HepG2 (cell line): Measurements from ENCODE around the gene NOS1AP. TPM values are rescaled to one million over a fixed set of nuclear protein-coding genes. Genes with fewer than 3 reads are reported as not detected.
A peak's percentile ranks its signal among the peaks of the same experiment; 100 is the strongest.

Source experiments
- ATAC-seq: fragments of 200-7000 bp; cut with Tn5 transposase; 3 replicates; pipeline ENCODE4 v1.9.1; 2020; ENCODE audit warnings: mild to moderate bottlenecking, moderate library complexity
- BruUV-seq: library from RNA; stranded (reverse); fragments of 400-500 nt; replicated peaks from 2 replicates; lab custom pipeline; 2021; lab: Mats Ljungman, UMichigan
- CTCF ChIA-PET: fragments of 300-600 bp; formaldehyde crosslinking; extraction: SDS; loops from one replicate; lab custom pipeline; 2021; ENCODE audit warnings: low total read pairs, inconsistent platforms, low intra/inter-chr PET ratio; lab: Yijun Ruan, JAX
- POLR2A ChIA-PET: fragments of 350-600 bp; sonication (Branson Sonifier 250); formaldehyde crosslinking; loops from one replicate; lab custom pipeline; 2020; ENCODE audit warnings: antibody characterized with exemption, inconsistent platforms; lab: Yijun Ruan, JAX
- DNase-seq: peaks from one replicate; pipeline ENCODE4 v3.0.0-alpha.2; 2015; ENCODE audit warnings: low spot score
- FAIRE-seq: peaks from 3 replicates; lab custom pipeline; 2011; peaks lifted over from hg19 to GRCh38; lab: Jason Lieb, UNC
- H2AFZ ChIP-seq: one replicate; pipeline ENCODE4 v1.6.1; 2011; ENCODE audit warnings: low read length, inconsistent platforms
- H3K27ac ChIP-seq: fragments of 300-600 bp; 3 replicates; pipeline ENCODE4 v1.8.0; 2011; ENCODE audit warnings: mixed run types, mild to moderate bottlenecking, mixed read lengths, low read length, inconsistent platforms; ENCODE audit not compliant: insufficient read depth; ENCODE audit errors: extremely low read length
- H3K27me3 ChIP-seq, 2 experiments: fragments of 200-600 bp in 1 of 2; 2 replicates in 1 of 2; 3 replicates in 1 of 2; pipeline versions ENCODE4 v1.6.0 to v1.8.0; 2011; ENCODE audit warnings: low read length in 2 of 2, mild to moderate bottlenecking in 2 of 2, moderate library complexity in 2 of 2, inconsistent platforms in 1 of 2; ENCODE audit not compliant: insufficient read depth in 2 of 2, control insufficient read depth in 1 of 2
- H3K36me3 ChIP-seq, 2 experiments: fragments of 200-600 bp in 1 of 2; replicated peaks in 1 of 2; 2 replicates in 1 of 2; 3 replicates in 1 of 2; pipeline versions ENCODE4 v1.5.1 to v1.8.0; 2011; ENCODE audit warnings: low read length in 2 of 2, inconsistent platforms in 1 of 2; ENCODE audit not compliant: insufficient read depth in 2 of 2, control insufficient read depth in 1 of 2
- H3K4me1 ChIP-seq: 2 replicates; pipeline ENCODE4 v1.5.1; 2012; ENCODE audit warnings: low read length, inconsistent platforms; ENCODE audit not compliant: insufficient read depth
- H3K4me2 ChIP-seq: 2 replicates; pipeline ENCODE4 v1.6.0; 2011; ENCODE audit warnings: low read depth, low read length, inconsistent platforms
- H3K4me3 ChIP-seq, 3 experiments: fragments of 200-600 bp in 1 of 3; sonication (generic), shearing (Covaris generic) in 1 of 3; replicated peaks in 1 of 3; 2 replicates each; pipeline ENCODE4 v1.5.1; 2011 to 2016; ENCODE audit warnings: low read length in 3 of 3, inconsistent platforms in 2 of 3, low read depth in 2 of 3, mild to moderate bottlenecking in 2 of 3, control low read depth in 1 of 3, mixed read lengths in 1 of 3; ENCODE audit not compliant: insufficient read depth in 1 of 3
- H3K79me2 ChIP-seq: one replicate; pipeline ENCODE4 v1.6.1; 2011; ENCODE audit warnings: low read length, inconsistent platforms; ENCODE audit not compliant: insufficient read depth
- H3K9ac ChIP-seq: 2 replicates; pipeline ENCODE4 v1.6.0; 2011; ENCODE audit warnings: mild to moderate bottlenecking, low read depth, low read length, inconsistent platforms; ENCODE audit not compliant: insufficient read depth
- H3K9me3 ChIP-seq: 2 replicates; pipeline ENCODE4 v1.5.1; 2012; ENCODE audit warnings: mild to moderate bottlenecking, low read length
- H4K20me1 ChIP-seq: 2 replicates; pipeline ENCODE4 v1.6.0; 2011; ENCODE audit warnings: inconsistent platforms, mild to moderate bottlenecking, low read length, moderate library complexity; ENCODE audit not compliant: insufficient read depth
- BCL6 ChIP-seq: IDR thresholded peaks from 2 replicates; pipeline ENCODE4 v1.6.1; 2016; ENCODE audit warnings: missing genetic modification reagents, missing compliant biosample characterization
- ELF1 ChIP-seq: sonication (generic); formaldehyde crosslinking; IDR thresholded peaks from 2 replicates; pipeline ENCODE4 v1.4.0; 2020; ENCODE audit warnings: missing genetic modification reagents
- GMEB2 ChIP-seq: IDR thresholded peaks from 2 replicates; pipeline ENCODE4 v1.6.1; 2016; ENCODE audit warnings: missing biosample characterization, missing genetic modification reagents, low read depth
- GPN1 ChIP-seq: sonication (generic); formaldehyde crosslinking; IDR thresholded peaks from 2 replicates; pipeline ENCODE4 v1.5.1; 2020; ENCODE audit warnings: missing genetic modification reagents, borderline replicate concordance
- KLF15 ChIP-seq: sonication (generic); formaldehyde crosslinking; IDR thresholded peaks from 2 replicates; pipeline ENCODE4 v1.8.1; 2023; ENCODE audit warnings: borderline replicate concordance, mild to moderate bottlenecking, inconsistent platforms, missing genetic modification reagents, mixed read lengths
- MBNL3 ChIP-seq: fragments of 250-450 bp; sonication (Bioruptor Pico); conservative IDR thresholded peaks from 2 replicates; pipeline ENCODE4 v1.8.0; 2022; ENCODE audit warnings: mild to moderate bottlenecking, inconsistent platforms
- MYPOP ChIP-seq: sonication (generic); formaldehyde crosslinking; IDR thresholded peaks from 2 replicates; pipeline ENCODE4 v1.8.1; 2023; ENCODE audit warnings: mild to moderate bottlenecking, moderate library complexity, missing genetic modification reagents
- NFKB2 ChIP-seq: sonication (generic); formaldehyde crosslinking; IDR thresholded peaks from 2 replicates; pipeline ENCODE4 v1.4.0; 2020; ENCODE audit warnings: missing genetic modification reagents, borderline replicate concordance
- PAX8 ChIP-seq: sonication (generic); formaldehyde crosslinking; IDR thresholded peaks from 2 replicates; pipeline ENCODE4 v1.8.0; 2022; ENCODE audit warnings: mild to moderate bottlenecking, missing genetic modification reagents, borderline replicate concordance
- RFXAP ChIP-seq: sonication (generic); formaldehyde crosslinking; IDR thresholded peaks from 2 replicates; pipeline ENCODE4 v1.4.0; 2020; ENCODE audit warnings: missing genetic modification reagents, borderline replicate concordance
- SAP130 ChIP-seq: IDR thresholded peaks from 2 replicates; pipeline ENCODE4 v1.6.1; 2016; ENCODE audit warnings: low read depth
- SMC3 ChIP-seq: IDR thresholded peaks from 2 replicates; pipeline ENCODE4 v1.6.1; 2011; ENCODE audit warnings: low read length, improper control_type of control experiment
- SP4 ChIP-seq: sonication (generic); formaldehyde crosslinking; IDR thresholded peaks from 2 replicates; pipeline ENCODE4 v1.8.1; 2023; ENCODE audit warnings: mild to moderate bottlenecking, missing genetic modification reagents
- UBTF ChIP-seq: sonication (generic); formaldehyde crosslinking; IDR thresholded peaks from 2 replicates; pipeline ENCODE4 v1.4.0; 2020; ENCODE audit warnings: mild to moderate bottlenecking, missing genetic modification reagents
- XRCC5 ChIP-seq: fragments of 200-400 bp; formaldehyde crosslinking; optimal IDR thresholded peaks from 2 replicates; pipeline ENCODE3; 2017; ENCODE audit warnings: mild to moderate bottlenecking, low read length
- ZNF510 ChIP-seq: sonication (generic); formaldehyde crosslinking; IDR thresholded peaks from 2 replicates; pipeline ENCODE4 v1.4.0; 2020; ENCODE audit warnings: low read depth, mild to moderate bottlenecking, missing genetic modification reagents
- ZNF558 ChIP-seq: sonication (generic); formaldehyde crosslinking; IDR thresholded peaks from 2 replicates; pipeline ENCODE4 v1.9.0; 2022; ENCODE audit warnings: mild to moderate bottlenecking, missing genetic modification reagents, borderline replicate concordance
- WGBS: methylation state at CpG from one replicate; pipeline ENCODE4 v1.1.6; 2017; ENCODE audit warnings: low lambda C conversion rate; 5-methylcytosine and 5-hydroxymethylcytosine counted together
- in situ Hi-C: cut with HindIII; loops from 2 replicates; pipeline ENCODE4 v1.10.0; 2017; ENCODE audit warnings: low pct_unique_long_range_greater_than_20kb; ENCODE audit not compliant: extremely low pct_ligation_motif_present
- intact Hi-C: fragments of 100-400 bp; cut with micrococcal nuclease; formaldehyde crosslinking; loops from one replicate; pipeline ENCODE4 v1.10.0; 2022; ENCODE audit not compliant: unreplicated experiment
- polyA plus RNA-seq, 8 experiments: library from polyadenylated mRNA; depleted of rRNA in 3 of 8; stranded (reverse) in 7 of 8; unstranded in 1 of 8; fragments of >200 nt; fragmentation: Illumina TruSeq in 4 of 8; extraction: Trizol in 4 of 8; gene quantifications; 2 replicates each; pipeline versions ENCODE4 v1.2.1 to v1.2.3, GENCODE V29; 2011 to 2016; ENCODE audit warnings: low read depth in 4 of 8, missing spikeins in 1 of 8, mixed read lengths in 1 of 8; ENCODE audit not compliant: insufficient read depth in 1 of 8
- total RNA-seq, 5 experiments: library from RNA; depleted of rRNA; stranded (reverse); fragments of >200 nt; fragmentation: Illumina TruSeq; extraction: Trizol; gene quantifications; 2 replicates each; pipeline ENCODE4 v1.2.3, GENCODE V29; 2016; ENCODE audit warnings: low read depth in 1 of 5

The NOS1AP gene
- total and polyA plus RNA-seq, 2 of the 13 experiments (the other 11 are each of a cell fraction or from before 2014, with no cell fraction given): 2.0 to 3.3 TPM

- H3K27me3 ChIP-seq: peaks cover 3 to 43% of the 10 kb centered on the region in 2 experiments
- H3K4me2 ChIP-seq: peak within 1 kb of the TSS; percentile 86
- ATAC-seq (peak; percentile 90), DNase-seq (peak; percentile 58), FAIRE-seq (peak; percentile 72)
- no peak within 1 kb of the TSS for H3K9ac ChIP-seq
- 0 out of 2 replicates have a peak, but pooled peaks cover 5% of the 10 kb centered on the region for H3K4me1 ChIP-seq
- BruUV-seq: no TSS peak
- WGBS: 2% methylated on average over 18 of the region's 85 CpGs
- ChIA-PET POLR2A (interaction anchor here (1.2 kb wide), 1 partner anchor 11 kb away, joined by 3 read pairs; no protein-coding TSS in a partner anchor), CTCF (no interaction called here)
- no peaks in the 10 kb centered on the region for H4K20me1 ChIP-seq
- H3K79me2 ChIP-seq: no peaks in the 10 kb centered on the region
- intact Hi-C loops (no loop called here), in situ Hi-C loops (no loop called here)
- H3K36me3 ChIP-seq: no peaks in the 10 kb centered on the region
- peaks cover 9% of the 10 kb centered on the region; the same call in 1 of the 2 replicates for H3K9me3 ChIP-seq
- H3K4me3 ChIP-seq: peak within 1 kb of the TSS; percentile 47 to 71 (median 59)
- H2AFZ ChIP-seq: no peak within 1 kb of the TSS
- H3K27ac ChIP-seq: no peak within 1 kb of the TSS
- TF ChIP-seq XRCC5 (peak; percentile 6), SMC3 (no peak), PAX8 (CRISPR knock-in tag) (no peak), NFKB2 (CRISPR knock-in tag) (0 out of 2 replicates have a peak, but pooled peaks have one; percentile 5), UBTF (CRISPR knock-in tag) (peak; percentile 73), RFXAP (CRISPR knock-in tag) (no peak), GPN1 (no peak), GMEB2 (CRISPR knock-in tag) (no peak), SAP130 (CRISPR knock-in tag) (peak; percentile 35; the same call in 1 of the 2 replicates), MBNL3 (CRISPR knock-in tag) (no peak), ZNF510 (CRISPR knock-in tag) (peak; percentile 38; the same call in 1 of the 2 replicates), SP4 (CRISPR knock-in tag) (no peak), BCL6 (CRISPR knock-in tag) (0 out of 2 replicates have a peak, but pooled peaks have one; percentile 29), KLF15 (CRISPR knock-in tag) (no peak), ZNF558 (CRISPR knock-in tag) (no peak), ELF1 (CRISPR knock-in tag) (no peak), MYPOP (CRISPR knock-in tag) (no peak)
Measured at GRCh38 chr1:162023547-162024501, 45.7 kb upstream of the NOS1AP start, which contains the start of gene OLFML2B. OLFML2B (minus strand) TSS chr1:162023869; CDS start chr1:162023430, 439 bp downstream.
